K562 (cell line): ENCODE measurements around the gene DGAT2.

Experiments
- BHLHE40 ChIP-seq: IDR thresholded peaks from 2 replicates; pipeline ENCODE4 v1.6.1; 2011; ENCODE audit warnings: low read length, improper control_type of control experiment
- CTCF ChIP-seq, 3 experiments: IDR thresholded peaks in 2 of 3; conservative IDR thresholded peaks in 1 of 3; 2 replicates each; pipeline ENCODE4 v1.5.1; 2011 to 2012; ENCODE audit warnings: low read length in 3 of 3, mild to moderate bottlenecking in 3 of 3, control low read depth in 2 of 3, improper control_type of control experiment in 1 of 3, inconsistent platforms in 1 of 3, low read depth in 1 of 3, mixed read lengths in 1 of 3, moderate library complexity in 1 of 3; ENCODE audit not compliant: insufficient read depth in 2 of 3
- E2F6 ChIP-seq, 2 experiments: IDR thresholded peaks; 2 replicates each; pipeline ENCODE4 v1.6.1; 2011; ENCODE audit warnings: borderline replicate concordance in 1 of 2, control low read depth in 1 of 2, low read depth in 1 of 2, low read length in 1 of 2, mild to moderate bottlenecking in 1 of 2, mixed read lengths in 1 of 2, moderate library complexity in 1 of 2; ENCODE audit not compliant: insufficient read depth in 1 of 2, insufficient read length in 1 of 2, poor library complexity in 1 of 2, severe bottlenecking in 1 of 2; ENCODE audit errors: extremely low read depth in 1 of 2
- HCFC1 ChIP-seq: IDR thresholded peaks from 2 replicates; pipeline ENCODE4 v1.6.1; 2012; ENCODE audit warnings: low read depth, low read length, improper control_type of control experiment
- MEF2A ChIP-seq: IDR thresholded peaks from 2 replicates; pipeline ENCODE4 v1.6.1; 2011; ENCODE audit warnings: low read depth, mild to moderate bottlenecking, low read length, moderate library complexity; ENCODE audit not compliant: control insufficient read depth
- NCOA2 ChIP-seq, 2 experiments: fragments of 450-650 bp; IDR thresholded peaks; 2 replicates each; pipeline ENCODE4 v1.6.1; 2018; ENCODE audit warnings: mild to moderate bottlenecking in 2 of 2, moderate library complexity in 1 of 2; ENCODE audit not compliant: partially characterized antibody in 2 of 2
- NFYB ChIP-seq: IDR thresholded peaks from 2 replicates; pipeline ENCODE4 v1.6.1; 2011; ENCODE audit warnings: mild to moderate bottlenecking, moderate library complexity; ENCODE audit not compliant: insufficient read length; ENCODE audit errors: extremely low read depth
- SIN3A ChIP-seq, 2 experiments: fragments of 150-350 bp in 1 of 2; IDR thresholded peaks; 2 replicates each; pipeline ENCODE4 v1.6.1; 2011 to 2016; ENCODE audit warnings: borderline replicate concordance in 2 of 2, low read depth in 2 of 2, low read length in 2 of 2, mild to moderate bottlenecking in 2 of 2, moderate library complexity in 2 of 2; ENCODE audit not compliant: control insufficient read depth in 1 of 2
- TAF1 ChIP-seq: IDR thresholded peaks from 2 replicates; pipeline ENCODE4 v1.6.1; 2011; ENCODE audit warnings: mild to moderate bottlenecking, low read length, moderate library complexity; ENCODE audit not compliant: insufficient read depth, control insufficient read depth, severe bottlenecking; ENCODE audit errors: extremely low read depth
- THAP7 ChIP-seq: fragments of 250-450 bp; sonication (Bioruptor Pico); IDR thresholded peaks from 2 replicates; pipeline ENCODE4 v1.5.0; 2021
- ZBTB43 ChIP-seq: sonication (generic); formaldehyde crosslinking; IDR thresholded peaks from 2 replicates; pipeline ENCODE4 v1.8.0; 2023; ENCODE audit warnings: mild to moderate bottlenecking, missing genetic modification reagents
- ZBTB5 ChIP-seq: fragments of 450-650 bp; IDR thresholded peaks from 2 replicates; pipeline ENCODE4 v1.6.1; 2017; ENCODE audit warnings: antibody characterized with exemption

- no peak for TF ChIP-seq E2F6 (IDR thresholded peaks at IDR 0.05; ENCODE audit: borderline replicate concordance in 1 of 2, extremely low read depth in 1 of 2, insufficient read depth in 1 of 2, insufficient read length in 1 of 2, low read depth in 1 of 2, low read length in 1 of 2, poor library complexity in 1 of 2, severe bottlenecking in 1 of 2)
- no peak for TF ChIP-seq TAF1
- no peak for TF ChIP-seq BHLHE40
- TF ChIP-seq SIN3A (IDR thresholded peaks at IDR 0.05; ENCODE audit: borderline replicate concordance in 2 of 2, control insufficient read depth in 1 of 2, low read depth in 2 of 2, low read length in 2 of 2), result no peak
- TF ChIP-seq ZBTB43 (CRISPR knock-in tag), result no peak
- TF ChIP-seq MEF2A, result no peak
- TF ChIP-seq CTCF (IDR thresholded peaks at IDR 0.05 in 2 of 3, conservative IDR thresholded peaks at IDR 0.05 in 1 of 3; ENCODE audit: insufficient read depth in 2 of 3, low read depth in 1 of 3, low read length in 3 of 3), result no peak
- no peak for TF ChIP-seq NFYB
- no peak for TF ChIP-seq ZBTB5
- no peak for TF ChIP-seq NCOA2 (IDR thresholded peaks at IDR 0.05; ENCODE audit: partially characterized antibody in 2 of 2)
- TF ChIP-seq HCFC1, result no peak
- no peak for TF ChIP-seq THAP7 (CRISPR knock-in tag)
Observed at GRCh38 chr11:75813622-75814039, 45.1 kb downstream of the DGAT2 start.
